OCI-M1 (cell line): Measurements from ENCODE around the gene HRCT1.
"Not testable (repeated sequence)": the region's sequence is repeated elsewhere in the genome, so short reads cannot be mapped to it uniquely, and the experiment has no call there.

ENCODE experiments used
- DNase-seq: peaks from one replicate; lab custom pipeline; 2025; lab: John Stamatoyannopoulos, UW

The HRCT1 gene

DNA sequence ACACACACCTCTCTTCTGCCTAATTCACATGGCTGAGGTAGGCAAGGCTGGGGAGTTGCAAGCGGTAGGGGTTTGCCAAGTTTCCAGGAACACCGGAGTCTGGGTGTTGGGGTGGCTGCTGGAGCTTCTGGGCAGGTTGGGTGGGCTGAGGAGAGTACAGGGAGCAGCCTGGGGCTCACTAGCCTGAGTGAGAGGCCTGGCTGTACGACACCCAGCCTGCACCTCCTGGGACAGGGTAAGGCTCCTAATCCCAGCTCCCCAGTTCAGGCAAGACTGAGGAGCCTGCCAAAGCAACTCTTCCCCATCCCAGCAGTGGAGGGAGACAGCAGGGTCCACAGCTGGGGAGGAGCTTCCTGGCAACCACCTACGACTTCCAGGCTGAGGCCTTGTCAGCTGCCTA, 11.3 kb downstream of the HRCT1 start:
- no peak for DNase-seq

DNA sequence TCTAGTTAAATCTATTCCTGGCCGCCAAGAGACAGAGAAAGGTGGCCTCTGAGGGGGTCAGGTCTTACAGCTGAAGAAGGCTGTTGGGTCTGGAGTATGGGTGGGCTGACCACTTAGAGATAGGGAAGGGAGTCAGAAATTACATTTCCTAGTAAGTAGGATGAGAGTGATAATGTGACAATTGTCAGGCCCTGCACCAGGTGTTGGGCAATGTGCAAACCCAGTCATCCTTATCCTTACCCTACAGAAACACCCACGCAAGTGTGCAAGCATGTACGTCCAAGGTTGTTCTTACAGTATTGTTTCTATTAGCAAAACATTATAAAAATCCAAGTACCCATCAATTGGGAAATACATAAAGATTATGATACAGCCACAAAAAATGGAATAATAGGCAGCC, 12.8 kb downstream of the HRCT1 start:
- peak; percentile 22 for DNase-seq

DNA sequence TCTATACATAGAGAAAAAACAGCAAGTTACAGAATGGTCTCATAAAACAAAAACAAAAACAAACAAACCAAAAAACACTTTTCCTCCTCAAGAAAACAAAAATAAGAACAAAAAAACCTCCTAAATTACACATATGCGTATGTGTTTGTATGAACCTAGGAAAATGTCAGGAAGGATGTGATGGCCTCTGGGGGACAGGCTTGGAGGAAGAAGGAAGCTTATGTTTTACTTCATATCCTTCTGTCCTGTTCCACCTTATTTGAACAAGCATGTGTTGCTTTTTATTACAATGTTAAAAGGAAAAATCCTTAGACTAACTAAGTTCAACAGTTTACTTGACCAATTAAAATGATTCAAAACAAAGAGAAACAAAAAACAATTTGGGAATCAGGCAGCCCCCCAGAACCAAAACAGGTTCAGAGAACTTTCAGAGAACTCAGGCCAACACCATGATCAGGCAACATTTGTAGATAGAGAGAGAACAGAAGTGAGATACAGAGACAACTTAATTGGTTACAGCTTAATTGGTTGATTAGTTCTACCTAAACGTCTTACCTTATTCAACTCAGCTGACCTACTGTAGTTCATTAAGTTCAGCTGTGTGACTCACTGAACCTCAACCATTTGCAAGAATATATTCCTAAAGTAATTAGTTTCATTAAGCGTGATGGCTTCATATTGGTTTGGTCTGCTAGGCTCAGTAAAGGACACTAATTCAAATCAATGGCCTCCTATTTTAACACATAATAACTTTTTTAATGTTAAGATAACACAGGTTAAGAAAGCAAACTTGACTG, 13.4 kb downstream of the HRCT1 start:
- DNase-seq: peak; percentile 36

DNA sequence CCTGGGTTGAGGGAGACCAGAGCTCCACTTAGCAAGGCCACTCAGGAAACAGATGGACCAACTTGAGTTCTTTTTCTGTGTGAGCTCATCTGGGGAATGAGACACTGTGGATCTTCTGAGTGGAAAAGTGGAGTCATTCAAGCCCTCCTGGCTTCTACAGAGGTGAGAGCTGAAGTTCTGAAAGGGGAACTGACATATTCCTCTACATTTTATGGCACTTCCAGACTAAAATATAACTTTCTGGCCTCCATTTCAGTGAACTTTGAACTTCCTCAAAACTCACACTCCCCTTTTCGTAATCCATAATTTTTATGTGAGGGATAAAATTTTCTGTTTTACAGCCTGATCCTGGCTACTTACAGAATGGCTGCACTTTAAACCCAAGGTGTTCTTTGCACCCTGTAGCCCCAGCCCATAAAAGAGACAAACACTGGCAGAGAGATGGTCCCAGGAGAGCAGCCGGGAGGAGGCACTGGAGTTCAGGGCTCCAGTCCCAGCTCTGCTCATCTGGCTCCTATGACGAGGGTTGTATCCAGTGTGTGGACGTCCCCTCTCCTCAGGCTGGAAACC, 14.1 kb downstream of the HRCT1 start:
- peak; percentile 45 for DNase-seq

DNA sequence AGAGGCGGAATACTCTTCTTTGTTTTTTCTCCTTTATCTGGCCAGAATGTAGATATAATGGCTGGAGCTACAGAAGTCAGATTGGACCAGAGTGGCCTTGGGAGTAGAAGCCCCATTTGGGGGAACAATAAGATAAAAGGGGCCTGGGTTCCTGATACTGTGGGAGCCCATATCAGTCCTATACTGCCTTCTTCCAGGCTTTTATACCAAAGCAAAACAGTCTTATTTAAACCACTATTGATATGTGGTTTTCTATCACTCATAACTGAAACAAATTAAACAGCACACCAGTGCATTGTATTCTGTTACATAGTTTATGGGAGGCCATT, 17.6 kb downstream of the HRCT1 start:
- no peak for DNase-seq

DNA sequence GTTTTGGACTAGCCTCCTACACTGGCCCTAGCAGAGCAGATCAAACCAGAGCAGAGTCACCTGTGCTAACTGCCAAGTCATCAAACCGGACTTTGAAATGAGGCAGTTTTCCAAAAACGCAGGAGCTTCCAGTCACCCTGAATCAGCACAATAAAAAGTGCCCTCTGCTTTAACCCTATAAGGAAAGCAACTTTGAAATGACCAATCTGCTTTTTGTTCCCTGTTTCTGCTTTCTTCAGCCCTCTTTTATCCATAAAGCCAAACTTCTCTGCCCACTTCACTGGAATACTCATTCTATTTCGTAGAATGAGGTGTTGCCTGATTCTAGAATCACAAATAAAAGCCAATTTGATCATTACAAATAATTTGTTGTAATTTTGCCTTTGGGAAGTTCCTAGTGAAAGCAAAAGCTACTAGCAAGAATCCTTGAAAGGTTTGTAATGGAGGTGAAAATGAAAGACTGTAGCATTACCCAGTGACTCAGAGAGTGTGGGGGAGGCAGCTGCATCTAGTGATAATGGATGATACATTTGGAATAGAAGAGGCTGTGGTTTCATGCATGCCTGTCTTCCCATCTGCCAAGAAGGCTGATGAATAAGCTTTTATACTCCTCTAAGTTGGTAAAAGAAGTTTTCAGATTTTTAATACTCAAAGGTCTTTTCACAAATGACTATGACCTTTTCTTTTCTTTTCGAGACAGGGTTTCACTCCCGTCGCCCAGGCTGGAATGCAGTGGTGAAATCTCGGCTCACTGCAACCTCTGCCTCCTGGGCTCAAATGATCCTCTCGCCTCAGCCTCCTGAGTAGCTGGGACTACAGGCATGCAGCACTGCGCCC, 18.1 kb downstream of the HRCT1 start:
- DNase-seq: peak; percentile 95

DNA sequence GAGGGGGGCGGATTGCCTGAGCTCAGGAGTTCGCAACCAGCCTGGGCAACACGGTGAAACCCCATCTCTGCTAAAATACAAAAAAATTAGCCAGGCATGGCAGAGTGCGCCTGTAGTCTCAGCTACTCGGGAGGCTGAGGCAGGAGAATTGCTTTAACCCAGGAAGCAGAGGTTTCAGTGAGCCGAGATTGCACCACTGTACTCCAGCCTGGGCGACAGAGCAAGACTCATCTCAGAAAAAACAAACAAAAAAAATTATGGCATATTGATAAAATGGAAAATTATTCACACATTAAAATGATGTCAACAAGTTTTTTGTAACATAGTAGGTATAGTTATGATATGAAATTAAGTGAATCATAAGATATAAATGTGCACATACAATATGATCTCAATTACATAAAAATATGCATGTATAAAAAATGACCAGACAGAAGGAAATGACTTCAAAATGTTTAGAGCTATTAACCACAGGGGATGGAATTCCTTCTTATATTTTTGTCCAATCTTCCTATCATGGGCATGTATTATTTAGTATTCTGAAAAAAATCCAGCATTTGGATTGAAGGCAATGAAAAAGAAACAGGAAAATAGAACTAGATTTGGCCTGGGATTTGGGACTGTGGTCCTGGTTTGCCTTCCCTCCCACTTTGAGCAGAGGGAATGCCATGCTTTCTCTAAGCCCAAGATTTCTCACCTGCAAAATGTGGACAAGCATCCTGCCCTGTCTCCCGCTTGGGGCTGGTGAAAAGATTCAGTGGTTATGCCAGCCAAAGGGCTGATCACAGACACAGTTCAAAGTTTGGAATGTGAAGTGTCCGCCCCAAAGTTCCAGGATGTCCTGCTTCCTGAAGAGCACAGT, 22.8 kb downstream of the HRCT1 start:
- no peak for DNase-seq

DNA sequence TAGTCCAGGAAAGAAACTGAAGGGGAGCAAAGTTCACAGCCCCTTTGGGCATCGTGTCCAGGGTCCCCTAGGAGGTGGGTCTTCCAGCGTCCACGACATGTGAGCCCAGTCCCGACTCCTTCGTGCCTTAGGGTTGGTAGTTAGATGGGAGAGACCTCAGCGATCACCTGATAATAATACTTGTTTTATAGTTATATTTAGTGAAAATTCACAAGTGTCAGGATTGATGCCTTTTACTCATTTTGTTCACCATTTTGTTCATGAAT, 23.4 kb downstream of the HRCT1 start:
- no peak for DNase-seq

DNA sequence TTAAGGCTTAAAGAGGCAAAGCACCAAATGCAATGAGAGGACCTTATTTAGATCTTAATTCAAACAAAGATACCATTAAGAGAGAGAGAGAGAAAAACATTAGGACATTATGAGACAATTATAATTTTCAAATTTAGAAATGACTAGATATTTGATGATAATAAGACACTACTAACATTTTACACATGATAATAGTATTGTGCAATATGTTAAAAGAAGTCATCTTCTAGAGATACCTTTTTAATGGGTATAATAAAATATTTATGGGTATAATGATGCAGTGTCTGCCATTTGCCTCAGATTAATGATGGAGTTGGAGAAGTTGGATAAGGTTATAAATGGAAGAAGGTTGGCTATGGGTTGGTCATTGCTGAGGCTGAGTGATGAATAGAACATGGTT, 24.5 kb downstream of the HRCT1 start:
- no peak for DNase-seq

DNA sequence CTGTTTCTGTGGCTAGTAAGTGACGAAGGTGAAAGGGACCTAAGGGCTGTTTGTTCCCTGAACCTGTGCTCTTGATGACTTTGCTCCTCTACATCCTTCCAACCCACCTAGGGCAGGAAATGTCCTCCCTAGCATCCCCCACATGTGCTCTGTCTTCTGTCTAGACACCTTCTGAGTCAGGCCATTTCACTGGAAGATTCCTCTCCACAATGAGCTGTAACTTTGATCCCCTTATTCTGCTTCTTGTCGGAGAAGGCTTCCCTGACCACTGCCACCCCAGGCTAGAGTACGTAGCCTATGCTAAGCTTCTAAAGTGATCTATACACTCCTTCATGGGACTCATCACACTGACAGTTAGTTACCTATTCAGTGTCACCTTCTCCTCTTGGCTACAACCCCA, 25.0 kb downstream of the HRCT1 start:
- DNase-seq: no peak

DNA sequence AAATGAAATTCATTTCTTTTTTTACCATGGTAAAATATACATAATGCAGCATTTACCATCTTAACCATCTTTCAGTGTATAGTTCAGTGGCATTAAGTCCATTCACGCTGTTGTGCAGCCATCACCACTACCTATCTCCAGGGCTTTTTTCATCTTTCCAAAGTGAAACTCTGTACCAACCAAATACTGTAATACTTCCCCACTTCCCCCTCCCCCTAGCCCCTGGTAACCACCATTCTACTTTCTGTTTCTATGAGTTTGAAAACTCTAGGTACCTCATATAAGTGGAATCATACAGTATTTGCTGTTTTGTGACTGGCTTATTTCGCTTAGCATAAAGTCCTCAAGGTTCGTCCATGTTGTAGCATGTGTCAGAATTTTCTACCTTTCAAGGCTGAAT, 26.7 kb downstream of the HRCT1 start:
- peak; percentile 71 for DNase-seq

DNA sequence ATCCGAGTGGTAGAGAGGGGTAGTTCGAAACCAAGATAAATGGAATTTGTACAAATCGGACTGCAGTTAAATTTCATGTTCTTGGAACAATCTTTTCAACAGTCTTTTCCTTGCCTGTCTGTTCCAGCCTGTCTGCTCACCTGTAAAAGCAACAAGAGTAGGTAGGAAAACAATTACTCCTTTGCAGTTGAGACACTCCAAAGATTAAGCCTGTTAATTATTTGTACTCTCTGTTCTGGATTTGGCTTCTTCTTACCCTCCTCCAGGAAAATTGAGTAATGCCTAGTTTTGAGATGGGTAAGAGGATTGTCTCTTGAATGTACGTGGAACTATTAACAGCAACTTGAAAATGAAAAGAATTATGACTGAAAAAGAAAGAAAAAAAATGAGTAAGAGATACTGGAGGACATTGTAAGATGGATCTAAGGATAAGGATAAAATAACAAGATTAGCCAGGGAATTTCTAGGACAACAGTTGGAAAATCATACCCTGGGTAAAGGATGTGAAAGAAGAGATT, 27.6 kb downstream of the HRCT1 start:
- DNase-seq: no peak

DNA sequence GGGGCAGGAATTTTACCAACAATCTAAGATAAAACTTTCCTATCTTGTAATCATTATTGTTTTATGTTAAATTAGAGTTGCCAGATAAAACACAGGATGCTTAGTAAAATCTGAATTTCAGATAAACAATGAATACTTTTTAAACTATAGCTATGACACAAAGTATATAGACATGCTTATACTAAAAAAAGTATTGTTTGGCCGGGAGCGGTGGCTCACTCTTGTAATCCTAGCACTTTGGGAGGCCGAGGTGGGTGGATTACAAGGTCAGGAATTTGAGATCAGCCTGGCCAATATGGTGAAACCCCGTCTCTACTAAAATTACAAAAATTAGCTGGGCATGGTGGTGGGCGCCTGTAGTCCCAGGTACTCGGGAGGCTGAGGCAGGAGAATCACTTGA, 28.1 kb downstream of the HRCT1 start:
- DNase-seq: not testable (repeated sequence)

DNA sequence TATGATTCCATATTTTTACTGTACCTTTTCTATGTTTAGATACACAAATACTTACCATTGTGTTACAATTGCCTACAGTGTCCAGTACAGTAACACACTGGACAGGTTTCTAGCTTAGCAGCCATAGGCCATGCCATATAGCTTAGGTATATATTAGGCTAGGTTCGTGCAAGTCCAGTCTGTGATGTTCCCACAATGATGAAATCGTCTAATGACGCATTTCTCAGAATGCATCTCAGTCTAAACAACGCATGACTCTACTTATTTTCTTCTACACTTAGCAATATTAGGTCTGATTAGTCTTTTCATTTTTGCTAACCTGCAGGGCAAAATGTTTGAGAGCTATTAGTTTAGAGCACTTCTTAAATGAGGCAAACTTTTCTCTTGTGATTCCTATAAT, 29.3 kb downstream of the HRCT1 start:
- DNase-seq: no peak

DNA sequence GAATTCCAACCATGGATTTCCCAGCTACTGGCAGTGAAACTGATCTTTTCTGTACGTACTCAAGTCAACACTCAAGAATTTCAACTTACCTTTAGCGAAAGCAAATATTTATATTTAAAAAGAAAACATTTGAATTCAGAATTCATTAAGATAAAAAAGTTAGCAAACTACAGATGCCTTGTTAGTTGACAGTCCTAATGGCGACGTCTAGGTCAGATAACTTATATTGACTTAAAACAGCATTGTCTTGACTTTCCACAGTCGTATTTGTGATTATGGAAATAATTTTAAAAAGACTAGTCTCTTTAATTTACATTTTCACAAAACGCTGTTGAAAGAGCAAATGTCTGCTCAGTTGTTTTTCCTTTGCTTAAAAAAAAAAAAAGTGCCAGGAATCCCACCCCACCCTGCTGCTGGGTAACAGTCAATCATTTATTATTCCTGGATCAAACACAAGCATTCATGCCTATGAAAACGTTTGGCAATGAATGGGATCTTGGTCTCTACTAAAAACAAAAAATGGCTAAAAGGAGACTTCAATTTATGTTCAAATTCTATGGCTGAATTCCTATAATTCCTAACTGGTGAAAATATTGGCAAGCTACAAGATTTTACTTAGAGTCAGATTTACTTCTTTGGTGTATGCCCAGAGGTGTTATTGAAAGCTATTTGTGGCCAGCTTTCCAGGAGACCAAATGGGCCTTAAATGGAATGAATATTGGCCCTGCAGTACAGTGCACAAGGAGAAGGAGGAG, 29.9 kb downstream of the HRCT1 start:
- no peak for DNase-seq

DNA sequence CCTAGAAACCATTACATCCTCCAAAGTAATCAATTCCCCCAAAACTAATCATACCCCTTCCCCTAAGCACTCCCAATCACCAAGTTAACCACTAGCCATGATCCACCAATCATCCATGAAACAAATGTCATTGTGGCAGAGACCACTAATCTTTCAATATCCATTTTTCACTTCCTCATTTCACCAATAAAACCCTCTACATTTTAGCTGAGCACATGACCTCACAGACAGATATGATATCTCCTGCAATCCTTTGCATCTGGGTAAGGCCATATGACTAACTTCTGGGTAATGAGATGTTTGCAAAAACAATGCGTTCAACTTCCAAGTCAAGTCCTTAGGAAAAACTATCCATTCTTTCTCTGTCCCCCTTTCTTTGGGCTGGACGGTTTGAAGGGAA, 31.2 kb downstream of the HRCT1 start:
- peak; percentile 83 for DNase-seq

DNA sequence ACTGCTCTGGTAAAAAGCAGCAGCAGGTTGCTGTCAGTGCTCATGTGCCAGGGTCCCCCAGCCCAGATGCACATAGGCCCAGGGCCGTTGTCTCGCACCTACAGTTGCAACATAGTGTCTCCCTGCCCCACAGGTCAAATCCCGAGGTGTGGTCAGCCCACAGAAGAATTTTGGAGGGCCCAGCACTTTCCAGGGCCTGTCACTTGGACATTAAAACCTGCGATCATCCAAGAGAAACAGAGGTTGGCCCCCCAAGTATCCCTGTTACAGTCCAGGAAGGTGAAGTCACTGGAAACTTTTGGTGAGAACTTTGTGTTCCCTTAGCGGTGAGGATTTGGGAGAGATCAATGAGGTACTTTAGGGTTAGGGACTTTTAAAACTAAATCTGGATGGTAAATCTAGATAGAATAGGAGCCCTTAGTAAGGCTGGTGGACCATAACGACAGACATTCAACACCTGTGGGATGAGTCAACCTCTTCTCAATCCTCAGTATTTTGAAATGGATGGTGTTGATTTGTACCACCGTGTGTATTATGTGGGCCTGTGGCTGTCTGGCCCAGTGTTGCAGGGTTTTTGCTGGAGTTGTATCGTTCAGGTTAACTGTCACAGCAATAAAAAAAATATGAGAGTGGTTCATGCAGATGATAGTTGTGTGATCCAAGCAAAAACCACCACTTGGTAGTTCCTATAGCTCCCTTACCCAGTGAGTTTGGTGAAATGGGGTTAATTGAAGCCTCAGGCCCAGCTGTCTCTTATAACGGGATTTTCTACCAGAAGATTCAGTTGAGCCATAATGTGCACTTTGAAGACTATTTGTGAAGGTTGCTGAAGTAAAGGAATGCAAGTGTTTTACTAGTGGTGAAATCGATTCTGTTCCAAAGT, 32.7 kb downstream of the HRCT1 start:
- DNase-seq: no peak

DNA sequence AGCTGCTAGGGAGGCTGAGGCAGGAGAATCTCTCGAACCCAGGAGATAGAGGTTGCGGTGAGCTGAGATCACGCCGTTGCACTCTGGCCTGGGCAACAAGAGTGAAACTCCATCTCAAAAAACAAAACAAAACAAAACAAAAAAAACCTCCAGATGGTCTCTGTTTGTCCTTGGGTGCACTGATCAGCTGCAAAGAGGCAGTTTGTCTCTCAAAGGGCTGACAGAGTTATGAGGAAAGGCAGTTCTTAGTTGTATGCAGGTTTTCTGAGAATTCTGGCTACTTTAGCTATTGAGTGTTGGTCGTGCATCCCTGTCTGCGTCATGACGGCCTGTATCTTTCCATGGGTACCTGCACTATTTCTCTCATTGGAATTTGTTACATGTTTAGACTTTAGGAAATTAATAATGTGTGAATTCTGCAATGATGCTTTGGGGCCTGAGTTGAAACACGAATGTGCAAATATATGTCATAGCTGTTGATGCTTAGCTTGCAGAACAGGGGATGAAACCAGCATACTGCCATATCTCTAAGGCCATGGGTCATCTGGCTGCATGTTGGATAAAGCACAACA, 33.8 kb downstream of the HRCT1 start:
- DNase-seq: no peak

DNA sequence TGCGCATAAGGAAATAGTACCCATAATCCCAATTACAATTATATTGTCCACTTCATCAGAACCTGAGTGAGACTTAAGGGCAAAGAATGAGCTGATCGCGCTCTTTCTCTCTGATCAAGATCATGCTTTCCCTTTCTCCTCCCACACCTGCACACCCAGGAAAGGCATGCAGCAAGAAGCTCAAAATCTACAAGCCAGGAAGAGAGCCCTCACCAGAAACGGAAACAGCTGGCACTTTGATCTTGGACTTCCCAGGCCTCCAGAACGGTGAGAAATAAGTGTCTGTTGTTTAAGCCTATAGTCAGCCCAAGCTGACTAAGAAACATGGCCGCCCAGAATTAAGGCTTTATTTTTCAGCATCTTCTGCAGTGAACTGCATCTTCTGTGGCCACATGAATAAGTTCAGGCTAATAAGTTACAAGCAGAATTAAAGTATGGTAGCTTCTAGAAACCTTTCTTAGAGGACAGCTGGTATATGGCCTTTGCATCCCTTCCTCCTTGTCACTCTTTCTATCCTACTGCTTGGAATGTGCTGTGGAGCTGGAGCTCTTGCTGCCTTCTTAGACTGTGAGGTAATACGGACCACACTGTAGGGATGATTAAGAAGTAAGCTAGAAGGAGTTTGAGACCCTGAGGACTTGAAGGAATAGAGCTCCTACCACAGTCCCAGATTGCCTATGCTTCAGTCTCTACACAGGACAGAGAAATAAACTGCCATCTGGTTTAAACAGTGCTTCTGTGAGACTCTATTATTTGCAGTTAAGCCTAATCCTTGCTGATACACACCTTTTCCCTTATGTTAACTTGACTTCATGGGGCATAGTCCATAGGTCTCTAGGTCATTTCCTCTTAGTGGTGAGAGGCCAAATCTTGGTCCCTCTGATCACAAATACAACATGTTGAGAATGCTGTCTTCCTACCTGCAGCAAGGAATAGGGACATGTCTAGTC, 34.7 kb downstream of the HRCT1 start:
- DNase-seq: no peak
